HepG2 (cell line): ENCODE measurements around the gene MRPL54. TPM values are rescaled to one million over a fixed set of nuclear protein-coding genes. Genes with fewer than 3 reads are reported as not detected.
A peak's percentile ranks its signal among the peaks of the same experiment; 100 is the strongest.

Experiments used
- ATAC-seq: fragments of 200-7000 bp; cut with Tn5 transposase; 3 replicates; pipeline ENCODE4 v1.9.1; 2020; ENCODE audit warnings: mild to moderate bottlenecking, moderate library complexity
- BruUV-seq: library from RNA; stranded (reverse); fragments of 400-500 nt; replicated peaks from 2 replicates; lab custom pipeline; 2021; lab: Mats Ljungman, UMichigan
- CTCF ChIA-PET: fragments of 300-600 bp; formaldehyde crosslinking; extraction: SDS; loops from one replicate; lab custom pipeline; 2021; ENCODE audit warnings: low total read pairs, inconsistent platforms, low intra/inter-chr PET ratio; lab: Yijun Ruan, JAX
- POLR2A ChIA-PET: fragments of 350-600 bp; sonication (Branson Sonifier 250); formaldehyde crosslinking; loops from one replicate; lab custom pipeline; 2020; ENCODE audit warnings: antibody characterized with exemption, inconsistent platforms; lab: Yijun Ruan, JAX
- DNase-seq: peaks from one replicate; pipeline ENCODE4 v3.0.0-alpha.2; 2015; ENCODE audit warnings: low spot score
- FAIRE-seq: peaks from 3 replicates; lab custom pipeline; 2011; peaks lifted over from hg19 to GRCh38; lab: Jason Lieb, UNC
- H2AFZ ChIP-seq: one replicate; pipeline ENCODE4 v1.6.1; 2011; ENCODE audit warnings: low read length, inconsistent platforms
- H3K27ac ChIP-seq: fragments of 300-600 bp; 3 replicates; pipeline ENCODE4 v1.8.0; 2011; ENCODE audit warnings: mixed run types, mild to moderate bottlenecking, mixed read lengths, low read length, inconsistent platforms; ENCODE audit not compliant: insufficient read depth; ENCODE audit errors: extremely low read length
- H3K27me3 ChIP-seq, 2 experiments: fragments of 200-600 bp in 1 of 2; 2 replicates in 1 of 2; 3 replicates in 1 of 2; pipeline versions ENCODE4 v1.6.0 to v1.8.0; 2011; ENCODE audit warnings: low read length in 2 of 2, mild to moderate bottlenecking in 2 of 2, moderate library complexity in 2 of 2, inconsistent platforms in 1 of 2; ENCODE audit not compliant: insufficient read depth in 2 of 2, control insufficient read depth in 1 of 2
- H3K36me3 ChIP-seq, 2 experiments: fragments of 200-600 bp in 1 of 2; replicated peaks in 1 of 2; 2 replicates in 1 of 2; 3 replicates in 1 of 2; pipeline versions ENCODE4 v1.5.1 to v1.8.0; 2011; ENCODE audit warnings: low read length in 2 of 2, inconsistent platforms in 1 of 2; ENCODE audit not compliant: insufficient read depth in 2 of 2, control insufficient read depth in 1 of 2
- H3K4me1 ChIP-seq: 2 replicates; pipeline ENCODE4 v1.5.1; 2012; ENCODE audit warnings: low read length, inconsistent platforms; ENCODE audit not compliant: insufficient read depth
- H3K4me2 ChIP-seq: 2 replicates; pipeline ENCODE4 v1.6.0; 2011; ENCODE audit warnings: low read depth, low read length, inconsistent platforms
- H3K4me3 ChIP-seq, 3 experiments: fragments of 200-600 bp in 1 of 3; sonication (generic), shearing (Covaris generic) in 1 of 3; replicated peaks in 1 of 3; 2 replicates each; pipeline ENCODE4 v1.5.1; 2011 to 2016; ENCODE audit warnings: low read length in 3 of 3, inconsistent platforms in 2 of 3, low read depth in 2 of 3, mild to moderate bottlenecking in 2 of 3, control low read depth in 1 of 3, mixed read lengths in 1 of 3; ENCODE audit not compliant: insufficient read depth in 1 of 3
- H3K79me2 ChIP-seq: one replicate; pipeline ENCODE4 v1.6.1; 2011; ENCODE audit warnings: low read length, inconsistent platforms; ENCODE audit not compliant: insufficient read depth
- H3K9ac ChIP-seq: 2 replicates; pipeline ENCODE4 v1.6.0; 2011; ENCODE audit warnings: mild to moderate bottlenecking, low read depth, low read length, inconsistent platforms; ENCODE audit not compliant: insufficient read depth
- H3K9me3 ChIP-seq: 2 replicates; pipeline ENCODE4 v1.5.1; 2012; ENCODE audit warnings: mild to moderate bottlenecking, low read length
- H4K20me1 ChIP-seq: 2 replicates; pipeline ENCODE4 v1.6.0; 2011; ENCODE audit warnings: inconsistent platforms, mild to moderate bottlenecking, low read length, moderate library complexity; ENCODE audit not compliant: insufficient read depth
- ARHGAP35 ChIP-seq: sonication (generic); formaldehyde crosslinking; IDR thresholded peaks from 2 replicates; pipeline ENCODE4 v1.9.0; 2022; ENCODE audit warnings: mild to moderate bottlenecking, inconsistent platforms, moderate library complexity, missing genetic modification reagents, borderline replicate concordance
- DDIT3 ChIP-seq: sonication (generic); formaldehyde crosslinking; IDR thresholded peaks from 2 replicates; pipeline ENCODE4 v1.4.0; 2020; ENCODE audit warnings: mild to moderate bottlenecking, missing genetic modification reagents
- E2F2 ChIP-seq: sonication (generic); formaldehyde crosslinking; IDR thresholded peaks from 2 replicates; pipeline ENCODE4 v1.4.0; 2020; ENCODE audit warnings: missing genetic modification reagents, borderline replicate concordance
- E2F5 ChIP-seq: sonication (generic); formaldehyde crosslinking; conservative IDR thresholded peaks from 2 replicates; pipeline ENCODE4 v1.4.0; 2020; ENCODE audit warnings: missing genetic modification reagents
- HOXD1 ChIP-seq: sonication (generic); formaldehyde crosslinking; IDR thresholded peaks from 2 replicates; pipeline ENCODE4 v1.5.0; 2020; ENCODE audit warnings: missing genetic modification reagents
- MTF2 ChIP-seq: sonication (generic); formaldehyde crosslinking; IDR thresholded peaks from 2 replicates; pipeline ENCODE4 v1.5.0; 2020; ENCODE audit warnings: missing genetic modification reagents, borderline replicate concordance
- NAIF1 ChIP-seq: sonication (generic); formaldehyde crosslinking; IDR thresholded peaks from 2 replicates; pipeline ENCODE4 v1.5.0; 2020; ENCODE audit warnings: mild to moderate bottlenecking, missing genetic modification reagents, borderline replicate concordance
- NFRKB ChIP-seq: fragments of 450-650 bp; IDR thresholded peaks from 2 replicates; pipeline ENCODE4 v1.6.1; 2017
- RXRA ChIP-seq: sonication (generic); formaldehyde crosslinking; IDR thresholded peaks from 2 replicates; pipeline ENCODE4 v1.5.1; 2020; ENCODE audit warnings: missing genetic modification reagents
- SP1 ChIP-seq, 2 experiments: fragments of 450-650 bp in 1 of 2; sonication (generic) in 1 of 2; formaldehyde crosslinking in 1 of 2; IDR thresholded peaks; 2 replicates each; pipeline versions ENCODE4 v1.4.0 to v1.6.1; 2016 to 2020; ENCODE audit warnings: missing genetic modification reagents in 1 of 2
- ZBTB14 ChIP-seq: sonication (generic); formaldehyde crosslinking; IDR thresholded peaks from 2 replicates; pipeline ENCODE4 v1.4.0; 2020; ENCODE audit warnings: missing genetic modification reagents
- ZBTB33 ChIP-seq: sonication (generic); formaldehyde crosslinking; IDR thresholded peaks from 2 replicates; pipeline ENCODE4 v1.4.0; 2020; ENCODE audit warnings: missing genetic modification reagents
- ZKSCAN5 ChIP-seq: sonication (generic); formaldehyde crosslinking; IDR thresholded peaks from 2 replicates; pipeline ENCODE4 v1.5.1; 2020; ENCODE audit warnings: mild to moderate bottlenecking, missing genetic modification reagents
- ZNF160 ChIP-seq: sonication (generic); formaldehyde crosslinking; IDR thresholded peaks from 2 replicates; pipeline ENCODE4 v1.8.0; 2022; ENCODE audit warnings: mild to moderate bottlenecking, inconsistent platforms, missing genetic modification reagents
- WGBS: methylation state at CpG from one replicate; pipeline ENCODE4 v1.1.6; 2017; ENCODE audit warnings: low lambda C conversion rate; 5-methylcytosine and 5-hydroxymethylcytosine counted together
- in situ Hi-C: cut with HindIII; loops from 2 replicates; pipeline ENCODE4 v1.10.0; 2017; ENCODE audit warnings: low pct_unique_long_range_greater_than_20kb; ENCODE audit not compliant: extremely low pct_ligation_motif_present
- intact Hi-C: fragments of 100-400 bp; cut with micrococcal nuclease; formaldehyde crosslinking; loops from one replicate; pipeline ENCODE4 v1.10.0; 2022; ENCODE audit not compliant: unreplicated experiment
- polyA plus RNA-seq, 8 experiments: library from polyadenylated mRNA; depleted of rRNA in 3 of 8; stranded (reverse) in 7 of 8; unstranded in 1 of 8; fragments of >200 nt; fragmentation: Illumina TruSeq in 4 of 8; extraction: Trizol in 4 of 8; gene quantifications; 2 replicates each; pipeline versions ENCODE4 v1.2.1 to v1.2.3, GENCODE V29; 2011 to 2016; ENCODE audit warnings: low read depth in 4 of 8, missing spikeins in 1 of 8, mixed read lengths in 1 of 8; ENCODE audit not compliant: insufficient read depth in 1 of 8
- total RNA-seq, 5 experiments: library from RNA; depleted of rRNA; stranded (reverse); fragments of >200 nt; fragmentation: Illumina TruSeq; extraction: Trizol; gene quantifications; 2 replicates each; pipeline ENCODE4 v1.2.3, GENCODE V29; 2016; ENCODE audit warnings: low read depth in 1 of 5

MRPL54 gene
- total and polyA plus RNA-seq, 2 of the 13 experiments (the other 11 are each of a cell fraction or from before 2014, with no cell fraction given): 36.8 to 66.9 TPM

- no peak overlapping the region for H2AFZ ChIP-seq
- no peak for DNase-seq
- H3K27ac ChIP-seq: no peak overlapping the region
- BruUV-seq: no TSS peak
- peaks cover 18% of the 10 kb centered on the region for H3K9me3 ChIP-seq
- POLR2A ChIA-PET: no interaction called here
- CTCF ChIA-PET: no interaction called here
- peak overlapping the region; percentile 23; the same call in 1 of the 2 replicates for H3K4me2 ChIP-seq
- no peaks in the 10 kb centered on the region for H4K20me1 ChIP-seq
- H3K4me1 ChIP-seq: 0 out of 2 replicates have a peak, but pooled peaks cover 5% of the 10 kb centered on the region
- H3K36me3 ChIP-seq: no peaks in the 10 kb centered on the region
- TF ChIP-seq HOXD1 (CRISPR knock-in tag) (no peak), NFRKB (no peak), ZNF160 (CRISPR knock-in tag) (no peak), MTF2 (CRISPR knock-in tag) (no peak), SP1 (IDR thresholded peaks at IDR 0.05) (no peak), SP1 (CRISPR knock-in tag; IDR thresholded peaks at IDR 0.05) (no peak), RXRA (CRISPR knock-in tag) (no peak), DDIT3 (CRISPR knock-in tag) (no peak), ZBTB33 (CRISPR knock-in tag) (no peak), E2F5 (CRISPR knock-in tag) (no peak), ZBTB14 (CRISPR knock-in tag) (no peak), ZKSCAN5 (CRISPR knock-in tag) (no peak), NAIF1 (CRISPR knock-in tag) (no peak), ARHGAP35 (no peak), E2F2 (CRISPR knock-in tag) (no peak)
- TF ChIP-seq, all 625 proteins: peak for 0
- intact Hi-C loops: no loop called here
- no peaks in the 10 kb centered on the region for H3K79me2 ChIP-seq
- in situ Hi-C loops: no loop called here
- no peak overlapping the region for H3K9ac ChIP-seq
- H3K27me3 ChIP-seq: peaks cover 11 to 31% of the 10 kb centered on the region in 2 experiments; a peak in 4 of 5 replicates
- 3% methylated on average over 17 of the region's 25 CpGs for WGBS
- H3K4me3 ChIP-seq: no peak overlapping the region; a peak in 1 of 6 replicates
- ATAC-seq (peak; percentile 21), FAIRE-seq (no peak)
These were observed 22.3 kb downstream of the MRPL54 start for GRCh38 chr19:3784607-3785450.
